GOT3 (cell line): ENCODE data around the gene ACAN.

Experiments
- DNase-seq: peaks from one replicate; lab custom pipeline; 2025; ENCODE audit warnings: mixed read lengths; lab: John Stamatoyannopoulos, UW

ACAN gene

DNA sequence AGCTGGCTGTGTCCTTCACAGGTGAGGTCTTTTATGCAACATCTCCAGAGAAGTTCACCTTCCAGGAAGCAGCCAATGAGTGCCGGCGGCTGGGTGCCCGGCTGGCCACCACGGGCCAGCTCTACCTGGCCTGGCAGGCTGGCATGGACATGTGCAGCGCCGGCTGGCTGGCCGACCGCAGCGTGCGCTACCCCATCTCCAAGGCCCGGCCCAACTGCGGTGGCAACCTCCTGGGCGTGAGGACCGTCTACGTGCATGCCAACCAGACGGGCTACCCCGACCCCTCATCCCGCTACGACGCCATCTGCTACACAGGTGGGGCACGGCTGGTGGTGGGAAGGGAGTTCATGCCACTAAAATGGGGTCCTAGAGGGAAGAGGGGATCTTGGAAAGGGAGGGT, 40.1 kb downstream of the ACAN start:
- no peak for DNase-seq

DNA sequence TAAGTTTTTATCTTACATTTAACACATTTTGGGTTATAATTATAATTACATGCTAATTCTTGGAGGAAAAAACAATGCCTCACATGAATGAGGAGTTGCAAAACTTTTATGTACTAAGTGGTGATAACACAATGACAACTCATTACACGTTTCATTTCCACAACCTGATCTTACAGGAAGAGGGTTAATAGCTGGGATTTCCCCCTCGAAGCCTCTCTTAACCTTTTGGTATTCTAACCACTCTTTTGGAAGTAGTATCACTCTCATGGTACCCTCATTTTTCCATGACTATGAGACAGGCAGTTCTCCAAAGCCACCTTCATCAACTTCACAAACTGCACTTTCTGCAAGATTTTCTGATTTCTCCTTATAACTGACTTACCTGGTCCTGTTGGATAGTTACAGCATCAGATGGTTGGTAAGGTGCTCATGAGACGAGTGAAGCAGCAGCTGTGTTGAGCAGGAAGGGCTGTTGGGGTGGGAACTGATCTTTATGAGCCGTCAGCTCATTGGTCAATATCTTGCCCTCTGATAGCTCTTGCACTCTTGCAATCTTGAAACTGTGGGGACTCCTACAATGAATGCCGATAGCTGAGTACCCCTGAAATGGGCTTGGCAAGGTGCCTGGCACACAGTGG, 41.6 kb downstream of the ACAN start:
- DNase-seq = no peak

DNA sequence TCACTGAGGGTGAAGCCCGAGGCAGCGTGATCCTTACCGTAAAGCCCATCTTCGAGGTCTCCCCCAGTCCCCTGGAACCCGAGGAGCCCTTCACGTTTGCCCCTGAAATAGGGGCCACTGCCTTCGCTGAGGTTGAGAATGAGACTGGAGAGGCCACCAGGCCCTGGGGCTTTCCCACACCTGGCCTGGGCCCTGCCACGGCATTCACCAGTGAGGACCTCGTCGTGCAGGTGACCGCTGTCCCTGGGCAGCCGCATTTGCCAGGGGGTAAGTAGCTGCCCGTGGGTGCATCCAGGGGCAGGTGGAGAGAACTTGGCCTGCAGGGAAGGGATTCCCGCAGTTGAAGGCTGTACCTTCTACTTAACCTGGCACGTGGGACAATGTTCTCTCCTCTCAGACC, 42.4 kb downstream of the ACAN start:
- DNase-seq = no peak

DNA sequence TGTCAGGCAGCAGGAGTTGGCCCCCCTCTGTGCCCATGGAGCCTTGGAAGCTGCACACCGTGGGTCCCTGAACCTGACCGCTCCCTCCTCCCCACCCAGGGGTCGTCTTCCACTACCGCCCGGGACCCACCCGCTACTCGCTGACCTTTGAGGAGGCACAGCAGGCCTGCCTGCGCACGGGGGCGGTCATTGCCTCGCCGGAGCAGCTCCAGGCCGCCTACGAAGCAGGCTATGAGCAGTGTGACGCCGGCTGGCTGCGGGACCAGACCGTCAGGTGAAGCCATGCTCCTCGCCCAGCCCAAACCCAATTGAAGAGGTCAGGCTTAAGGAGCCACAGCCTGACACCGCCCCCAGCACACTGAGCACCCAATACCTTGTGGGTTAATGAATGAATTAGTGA, 43.9 kb downstream of the ACAN start:
- no peak for DNase-seq

DNA sequence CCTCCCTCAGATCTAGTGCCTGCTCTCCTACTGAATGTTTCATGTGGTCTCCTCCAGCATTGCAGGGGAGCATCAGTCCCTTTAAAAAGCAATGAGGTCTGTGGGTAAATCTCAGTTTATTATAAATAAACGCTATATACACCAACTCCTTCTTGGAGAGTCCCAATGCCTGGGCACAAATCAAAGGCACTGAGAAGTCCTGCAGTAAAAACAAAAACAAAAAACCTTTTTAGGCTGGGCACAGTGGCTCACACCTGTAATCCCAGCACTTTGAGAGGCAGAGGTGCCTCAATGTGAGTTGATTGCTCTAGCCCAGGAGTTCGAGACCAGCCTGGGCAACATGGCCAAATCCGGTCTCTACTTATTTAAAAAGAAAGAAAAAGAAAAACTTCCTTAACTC, 45.0 kb downstream of the ACAN start:
- DNase-seq = no peak

DNA sequence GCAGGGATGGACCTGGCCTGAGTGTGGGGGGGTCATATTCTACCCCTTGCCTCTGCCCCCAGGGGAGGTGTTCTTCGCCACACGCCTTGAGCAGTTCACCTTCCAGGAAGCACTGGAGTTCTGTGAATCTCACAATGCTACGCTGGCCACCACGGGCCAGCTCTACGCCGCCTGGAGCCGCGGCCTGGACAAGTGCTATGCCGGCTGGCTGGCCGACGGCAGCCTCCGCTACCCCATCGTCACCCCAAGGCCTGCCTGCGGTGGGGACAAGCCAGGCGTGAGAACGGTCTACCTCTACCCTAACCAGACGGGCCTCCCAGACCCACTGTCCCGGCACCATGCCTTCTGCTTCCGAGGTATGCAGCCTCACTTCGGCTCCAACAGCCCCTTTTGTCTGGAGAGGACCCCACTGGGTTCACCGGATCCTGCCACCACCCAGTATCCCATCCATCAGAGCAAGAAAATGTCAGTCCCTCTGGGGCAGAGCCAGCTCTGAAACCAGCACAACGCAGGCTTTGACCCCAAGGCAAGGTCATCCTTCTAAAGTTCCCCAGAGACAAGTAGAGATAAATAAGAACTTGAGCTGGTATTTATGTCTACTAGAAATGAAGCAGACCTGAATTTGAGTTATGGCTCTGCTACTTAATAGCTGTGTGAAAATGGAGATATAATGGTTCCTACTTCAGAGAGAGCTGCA, 46.3 kb downstream of the ACAN start:
- DNase-seq = no peak

DNA sequence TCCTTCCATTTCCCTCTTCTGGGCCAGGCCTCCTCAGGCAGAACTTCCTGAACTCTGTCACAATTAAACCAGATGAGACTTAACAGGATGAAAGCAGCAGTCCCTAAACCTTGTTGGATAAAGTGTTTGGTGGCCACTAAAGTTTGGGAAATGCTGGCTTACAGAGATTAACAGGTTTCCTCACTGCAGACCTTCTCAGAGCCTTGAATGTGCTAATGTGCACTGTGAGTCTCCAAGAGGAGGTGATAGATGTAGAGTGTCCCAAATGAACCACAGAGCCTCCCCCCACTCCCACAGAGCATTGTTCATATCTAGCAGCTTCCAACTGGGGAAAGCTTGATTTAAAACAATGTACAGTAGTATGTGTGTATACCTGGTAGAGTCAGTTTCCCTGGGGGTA, 49.2 kb downstream of the ACAN start:
- DNase-seq = no peak

DNA sequence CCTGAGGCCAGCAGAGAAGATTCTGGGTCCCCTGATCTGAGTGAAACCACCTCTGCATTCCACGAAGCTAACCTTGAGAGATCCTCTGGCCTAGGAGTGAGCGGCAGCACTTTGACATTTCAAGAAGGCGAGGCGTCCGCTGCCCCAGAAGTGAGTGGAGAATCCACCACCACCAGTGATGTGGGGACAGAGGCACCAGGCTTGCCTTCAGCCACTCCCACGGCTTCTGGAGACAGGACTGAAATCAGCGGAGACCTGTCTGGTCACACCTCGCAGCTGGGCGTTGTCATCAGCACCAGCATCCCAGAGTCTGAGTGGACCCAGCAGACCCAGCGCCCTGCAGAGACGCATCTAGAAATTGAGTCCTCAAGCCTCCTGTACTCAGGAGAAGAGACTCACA, 55.7 kb downstream of the ACAN start:
- no peak for DNase-seq

DNA sequence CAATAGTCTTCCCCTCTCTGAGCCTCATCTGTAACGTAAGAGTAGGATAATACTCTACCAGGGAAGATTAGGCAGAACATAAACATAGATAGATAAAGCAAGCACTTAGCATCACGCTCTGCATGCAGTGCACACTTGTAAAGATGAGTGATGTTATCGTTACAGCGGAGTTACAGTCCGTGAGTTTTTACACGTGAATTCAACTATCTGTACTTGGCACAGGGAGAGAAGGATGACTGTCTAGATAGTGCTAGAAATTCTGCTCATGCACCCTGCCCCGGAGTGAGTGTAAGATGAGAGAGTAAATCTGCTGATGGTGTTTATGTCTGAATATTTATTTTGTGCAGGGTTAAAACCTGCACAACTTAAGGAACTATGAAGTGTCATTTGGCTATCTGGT, 56.3 kb downstream of the ACAN start:
- DNase-seq = no peak

DNA sequence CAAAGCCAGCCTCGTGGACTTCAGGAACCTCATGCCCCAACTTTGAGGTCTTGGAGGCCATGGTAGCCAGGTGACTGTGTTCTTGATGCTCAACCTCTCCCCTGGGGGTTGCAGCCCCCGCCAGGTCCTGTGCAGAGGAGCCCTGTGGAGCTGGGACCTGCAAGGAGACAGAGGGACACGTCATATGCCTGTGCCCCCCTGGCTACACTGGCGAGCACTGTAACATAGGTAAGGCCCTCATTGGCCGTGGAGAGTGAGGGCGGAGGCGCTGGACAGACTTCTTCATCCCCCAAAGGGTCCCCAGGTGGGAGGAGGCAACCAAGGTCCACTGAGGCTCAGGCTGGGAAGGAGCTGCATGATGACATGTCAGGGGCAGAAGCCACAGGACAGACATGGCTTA, 57.0 kb downstream of the ACAN start:
- no peak for DNase-seq

DNA sequence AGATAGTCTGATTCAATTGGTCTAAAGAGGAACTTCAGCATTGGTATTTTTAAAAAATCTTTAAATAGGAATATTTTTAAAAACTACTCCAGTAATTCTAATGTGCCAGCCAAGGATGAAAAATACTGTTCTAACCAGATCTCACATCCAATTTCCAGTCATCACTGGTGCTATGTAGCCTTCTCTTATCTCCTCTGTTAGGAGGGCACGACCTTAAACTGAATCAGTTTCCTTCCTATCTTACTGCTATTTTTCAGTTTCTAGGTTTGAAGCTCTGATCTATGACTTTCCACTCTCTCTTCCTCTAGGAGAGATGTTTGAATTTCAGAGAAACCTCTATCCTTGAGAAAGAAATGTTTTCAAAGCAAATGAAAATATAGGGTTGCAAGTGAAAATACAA, 60.2 kb downstream of the ACAN start:
- DNase-seq = no peak

DNA sequence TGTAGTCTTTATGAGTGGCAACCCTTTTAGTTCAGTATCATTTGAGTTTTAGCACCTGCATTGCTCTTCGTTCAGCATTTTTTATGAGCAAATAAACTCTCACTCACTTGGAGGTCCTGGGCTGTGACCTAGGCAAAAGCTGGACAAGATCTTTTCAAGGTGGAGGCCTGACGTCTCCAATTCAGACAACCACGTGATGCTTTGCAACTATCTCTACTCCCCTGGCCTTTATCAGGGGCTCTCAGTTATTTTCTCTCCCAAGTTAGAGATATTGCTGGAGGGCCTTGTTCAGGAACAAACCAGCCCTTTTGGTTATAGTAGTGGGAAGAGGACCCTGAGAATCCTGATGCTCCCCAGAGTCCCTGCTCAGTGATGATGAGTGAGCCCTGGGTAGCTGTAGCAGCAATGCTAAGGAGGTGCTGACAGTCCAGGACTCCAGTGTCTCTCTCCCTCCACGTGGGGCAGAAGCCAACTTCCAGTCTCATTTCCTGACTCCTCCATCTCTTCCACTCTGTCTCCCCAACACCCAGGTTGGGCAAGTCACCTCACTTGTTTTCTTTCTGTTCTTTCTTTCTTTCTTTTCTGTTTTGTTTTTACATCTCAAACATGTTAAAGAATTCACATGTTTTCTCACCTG, 61.7 kb downstream of the ACAN start:
- DNase-seq = no peak

DNA sequence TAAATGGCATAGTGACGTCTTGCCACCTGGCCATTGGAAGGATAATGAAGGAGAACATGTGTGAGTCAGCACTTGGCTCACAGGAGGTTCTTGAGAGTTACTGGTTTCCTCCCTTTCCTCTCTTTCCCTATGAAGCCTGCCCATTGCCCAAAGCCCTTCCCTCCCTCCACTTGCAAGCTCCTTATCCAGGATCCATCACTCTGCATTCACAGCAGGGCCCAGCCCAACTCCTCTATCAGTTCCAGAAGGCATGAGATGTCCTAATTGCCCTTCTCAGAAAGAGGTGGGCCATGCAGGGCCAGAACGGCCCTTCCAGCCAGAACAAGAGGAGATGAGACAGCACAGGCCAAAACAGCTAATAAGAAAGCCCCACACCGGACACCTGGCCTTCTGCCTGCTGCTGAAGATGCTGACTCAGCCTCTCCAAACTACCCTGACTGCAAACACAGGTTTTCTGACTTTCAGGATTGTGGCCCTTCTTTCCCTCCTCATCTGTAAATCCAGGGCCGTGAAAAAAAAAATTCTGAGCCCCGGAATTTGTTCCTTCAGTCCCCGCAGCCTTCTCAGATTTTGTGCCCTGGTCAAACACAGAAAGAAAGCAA, 62.4 kb downstream of the ACAN start:
- DNase-seq = no peak

DNA sequence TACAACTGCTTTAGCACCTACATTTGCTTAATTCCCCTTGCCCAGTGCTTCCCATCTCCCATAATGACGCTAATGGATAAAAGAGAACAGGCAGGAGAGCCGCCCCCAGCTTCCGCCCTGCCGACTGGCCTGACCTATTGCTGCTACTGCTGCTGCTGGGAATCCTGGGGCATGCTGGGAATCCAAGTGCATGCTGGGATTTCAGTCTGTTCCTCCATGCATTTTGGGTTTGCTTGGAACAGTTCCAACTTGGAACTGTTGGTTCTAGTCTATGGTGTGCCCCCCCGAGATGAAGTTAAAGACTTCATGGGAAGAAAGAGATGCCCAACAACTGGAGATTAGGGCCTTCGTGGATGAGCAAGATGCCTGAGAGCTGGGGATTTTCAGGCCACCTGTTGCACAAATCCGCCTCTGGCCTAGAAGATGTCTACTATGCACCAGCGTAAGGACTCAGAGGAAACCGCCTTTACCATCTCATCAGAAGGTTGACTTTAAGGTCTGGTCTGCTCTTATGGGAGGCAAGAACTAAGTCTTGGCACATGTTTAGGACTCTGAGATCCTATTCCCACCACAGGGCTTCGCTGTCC, 63.2 kb downstream of the ACAN start:
- no peak for DNase-seq

DNA sequence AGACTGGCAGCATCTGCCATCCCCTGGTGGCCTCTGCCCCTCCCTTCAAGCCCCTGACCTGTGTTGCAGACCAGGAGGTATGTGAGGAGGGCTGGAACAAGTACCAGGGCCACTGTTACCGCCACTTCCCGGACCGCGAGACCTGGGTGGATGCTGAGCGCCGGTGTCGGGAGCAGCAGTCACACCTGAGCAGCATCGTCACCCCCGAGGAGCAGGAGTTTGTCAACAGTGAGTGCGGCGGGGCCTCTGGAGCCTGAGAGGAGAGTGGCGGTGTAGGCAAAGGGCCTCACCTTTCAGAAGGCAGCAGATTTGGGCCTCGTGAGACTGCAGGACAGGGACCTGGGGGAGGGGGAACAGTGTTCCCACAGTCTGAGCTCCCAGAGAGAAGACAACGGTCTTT, 68.1 kb downstream of the ACAN start:
- no peak for DNase-seq

DNA sequence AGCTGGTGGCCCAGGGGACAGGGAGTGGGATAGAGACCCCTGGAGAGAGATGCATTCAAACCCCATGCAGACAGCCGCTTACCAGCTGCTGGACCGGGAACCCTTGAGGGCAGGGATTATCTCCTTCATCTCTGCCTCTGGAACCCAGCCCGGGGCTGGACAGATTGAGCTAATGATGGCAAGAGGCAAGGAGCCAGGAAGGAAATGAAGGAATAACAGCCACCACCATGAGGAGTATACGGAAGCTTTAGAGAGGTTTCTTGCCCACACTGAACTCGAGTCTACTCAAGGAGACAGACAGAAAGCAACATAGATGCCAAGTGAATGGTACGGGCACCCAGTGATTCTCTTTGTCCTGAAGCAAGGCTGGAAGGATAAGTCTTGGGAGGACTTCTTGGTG, 68.9 kb downstream of the ACAN start:
- DNase-seq = no peak

DNA sequence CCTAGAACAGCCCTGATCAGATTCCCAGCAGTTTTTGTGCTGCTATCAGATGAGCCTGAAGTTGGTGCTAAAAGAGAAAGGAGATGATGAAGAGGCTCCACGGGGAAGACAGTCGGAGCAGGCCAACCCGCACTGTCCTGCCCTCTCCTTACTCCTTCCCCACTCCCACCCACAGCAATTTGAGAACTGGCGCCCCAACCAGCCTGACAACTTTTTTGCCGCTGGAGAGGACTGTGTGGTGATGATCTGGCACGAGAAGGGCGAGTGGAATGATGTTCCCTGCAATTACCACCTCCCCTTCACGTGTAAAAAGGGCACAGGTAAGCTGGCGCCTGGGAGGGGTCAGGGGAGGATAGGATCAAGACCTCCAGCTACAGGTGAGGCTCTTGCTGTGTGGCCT, 69.5 kb downstream of the ACAN start:
- DNase-seq = no peak

DNA sequence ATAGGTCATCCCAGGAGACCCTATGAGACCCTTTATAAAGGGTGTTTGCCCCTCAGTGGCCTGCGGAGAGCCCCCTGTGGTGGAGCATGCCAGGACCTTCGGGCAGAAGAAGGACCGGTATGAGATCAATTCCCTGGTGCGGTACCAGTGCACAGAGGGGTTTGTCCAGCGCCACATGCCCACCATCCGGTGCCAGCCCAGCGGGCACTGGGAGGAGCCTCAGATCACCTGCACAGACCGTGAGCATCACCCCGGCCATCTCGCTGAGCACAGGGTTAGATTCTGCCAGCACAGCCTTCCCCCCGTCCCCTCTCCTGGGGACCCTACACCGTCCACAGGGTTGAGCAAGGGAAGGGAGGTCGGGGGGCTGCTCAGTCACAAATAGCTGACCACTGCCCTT, 70.5 kb downstream of the ACAN start:
- no peak for DNase-seq

DNA sequence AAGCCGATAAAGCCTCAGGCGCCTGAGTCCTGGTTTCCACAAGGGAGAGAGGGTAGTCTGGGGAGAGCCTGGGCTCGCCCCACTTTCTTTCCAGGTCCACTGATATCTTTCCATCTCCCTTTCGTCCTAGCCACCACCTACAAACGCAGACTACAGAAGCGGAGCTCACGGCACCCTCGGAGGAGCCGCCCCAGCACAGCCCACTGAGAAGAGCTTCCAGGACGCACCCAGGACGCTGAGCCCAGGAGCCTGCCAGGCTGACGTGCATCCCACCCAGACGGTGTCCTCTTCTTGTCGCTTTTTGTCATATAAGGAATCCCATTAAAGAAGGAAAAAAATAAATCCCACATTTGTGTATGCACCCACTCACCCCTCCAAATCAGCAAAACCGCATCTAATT, 71.0 kb downstream of the ACAN start:
- DNase-seq = no peak

DNA sequence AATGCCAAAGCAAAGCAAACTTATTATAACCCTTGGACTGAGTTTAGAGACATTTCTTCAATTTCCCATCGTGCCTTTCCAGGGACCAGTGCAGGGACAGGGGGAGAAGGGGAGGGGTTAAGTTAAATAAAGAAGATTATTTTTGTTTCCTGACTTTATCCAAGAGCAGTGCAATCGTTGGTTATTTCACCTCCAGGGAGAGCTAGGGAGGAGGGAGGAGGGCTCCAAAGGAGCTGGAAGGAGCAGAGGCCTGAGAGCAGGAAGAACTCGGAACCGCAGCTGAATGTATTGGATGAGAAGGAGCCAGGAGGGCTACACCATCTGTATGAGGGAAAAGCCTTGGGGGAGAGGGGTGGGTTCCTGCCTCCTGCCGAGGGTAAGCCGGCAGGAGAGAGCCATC, 71.4 kb downstream of the ACAN start:
- DNase-seq = no peak

DNA sequence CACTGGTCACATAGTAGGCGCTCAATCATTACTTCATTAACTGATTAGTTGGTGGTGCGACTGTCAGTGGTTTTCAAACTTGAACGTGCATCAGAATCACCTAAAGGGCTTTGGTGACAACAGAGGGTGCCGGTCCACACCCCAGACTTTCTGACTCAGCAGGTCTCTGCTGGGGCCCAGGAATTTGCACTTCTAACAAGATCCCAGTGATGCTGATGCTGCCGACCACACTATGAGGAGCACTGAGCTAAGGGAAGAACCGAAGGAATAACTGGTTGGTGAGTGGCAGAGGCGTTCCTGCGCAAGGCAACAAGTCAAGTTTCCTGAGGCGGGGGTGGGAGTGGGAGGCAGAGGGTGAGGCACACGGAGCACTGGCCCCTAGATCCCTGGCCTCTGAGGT, 73.3 kb downstream of the ACAN start:
- no peak for DNase-seq

DNA sequence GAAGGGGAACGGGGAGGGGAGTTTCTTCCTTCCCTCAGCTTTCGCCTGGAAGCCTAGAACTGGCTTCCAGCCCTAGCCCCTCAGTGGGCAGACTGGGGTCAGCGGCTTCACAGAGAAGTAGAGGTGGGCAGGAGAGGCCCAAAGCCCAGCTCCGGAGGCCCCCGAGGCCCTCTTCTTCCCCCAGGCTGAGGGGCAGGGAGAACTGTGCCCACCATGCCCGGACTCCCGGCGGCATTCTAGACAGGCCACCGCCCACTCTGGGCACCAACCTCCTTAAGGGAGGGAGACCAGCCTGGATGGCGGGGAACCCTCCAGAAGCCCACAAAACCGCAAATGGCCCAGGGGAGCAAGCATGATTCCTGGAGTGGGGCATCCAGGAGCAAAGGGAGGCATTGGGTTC, 74.2 kb downstream of the ACAN start:
- DNase-seq = no peak

DNA sequence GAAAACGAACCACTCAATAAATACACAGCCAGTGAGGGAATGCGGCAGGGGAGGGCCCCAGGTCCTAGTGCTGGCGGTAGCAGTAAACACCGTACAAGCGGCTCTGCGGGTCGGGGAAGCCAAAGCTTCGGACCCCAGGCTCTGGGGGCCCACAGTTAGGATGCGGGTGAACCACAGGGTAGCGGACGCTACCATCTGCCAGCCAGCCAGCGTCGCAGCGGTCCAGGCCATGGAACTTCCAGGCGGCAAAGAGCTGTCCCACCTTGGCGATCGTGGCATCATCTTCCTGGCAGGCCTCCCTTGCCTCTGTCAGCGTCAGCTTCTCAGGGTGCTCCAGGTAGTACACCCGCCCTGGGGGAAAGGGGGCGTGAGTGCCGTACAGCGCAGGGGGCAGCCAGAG, 74.7 kb downstream of the ACAN start:
- DNase-seq = no peak
